Stimulated activated memory B cell treated with anti-CD40 and anti-IgM and Interleukin-4, amounts not matched to agents 10 μg/mL and 1 μg/mL and 100 μg/mL, for 72 hours (primary cell): ENCODE measurements around the gene MICU1.
"Not testable (repeated sequence)": the region's sequence is repeated elsewhere in the genome, so short reads cannot be mapped to it uniquely, and the experiment has no call there.

Experiments used
- ATAC-seq: fragments of 150-1000 bp; cut with Tn5 transposase; 2 replicates; pipeline ENCODE4 v1.10.0; 2021
- H3K27ac Mint-ChIP-seq: one replicate; pipeline ENCODE4 v1.8.0; 2022; ENCODE audit warnings: mild to moderate bottlenecking, mixed read lengths
- H3K27me3 Mint-ChIP-seq: one replicate; pipeline ENCODE4 v1.8.0; 2022; ENCODE audit warnings: mixed read lengths
- H3K36me3 Mint-ChIP-seq: one replicate; pipeline ENCODE4 v1.8.0; 2022; ENCODE audit warnings: mixed read lengths
- H3K4me1 Mint-ChIP-seq: one replicate; pipeline ENCODE4 v1.8.0; 2022; ENCODE audit warnings: mixed read lengths
- H3K4me3 Mint-ChIP-seq: one replicate; pipeline ENCODE4 v1.8.0; 2022; ENCODE audit warnings: mild to moderate bottlenecking, moderate library complexity, mixed read lengths
- H3K9me3 Mint-ChIP-seq: one replicate; pipeline ENCODE4 v1.8.0; 2022; ENCODE audit warnings: mixed read lengths

The MICU1 gene

GRCh38 chr10:72552857-72553256 is 73.0 kb downstream of the MICU1 start:
- Mint-ChIP-seq H3K4me3 (no peak overlapping the region), H3K4me1 (no peaks in the 10 kb centered on the region), H3K9me3 (no peaks in the 10 kb centered on the region), H3K27me3 (no peaks in the 10 kb centered on the region), H3K27ac (no peak overlapping the region), H3K36me3 (peaks cover 38% of the 10 kb centered on the region)
- no peak for ATAC-seq

GRCh38 chr10:72550239-72550638 is 75.6 kb downstream of the MICU1 start:
- H3K4me1 Mint-ChIP-seq: no peaks in the 10 kb centered on the region
- peaks cover 52% of the 10 kb centered on the region for H3K36me3 Mint-ChIP-seq
- ATAC-seq: no peak
- no peaks in the 10 kb centered on the region for H3K27me3 Mint-ChIP-seq
- H3K4me3 Mint-ChIP-seq: no peak overlapping the region
- no peaks in the 10 kb centered on the region for H3K9me3 Mint-ChIP-seq
- no peak overlapping the region for H3K27ac Mint-ChIP-seq

- peaks cover 81% of the 10 kb centered on the region for H3K36me3 Mint-ChIP-seq
- no peaks in the 10 kb centered on the region for H3K27me3 Mint-ChIP-seq
- H3K4me1 Mint-ChIP-seq: no peaks in the 10 kb centered on the region
- peaks cover 8% of the 10 kb centered on the region for H3K9me3 Mint-ChIP-seq
- no peak overlapping the region for H3K27ac Mint-ChIP-seq
- no peak overlapping the region for H3K4me3 Mint-ChIP-seq
- no peak for ATAC-seq
Measured at GRCh38 chr10:72545546-72545945, 80.3 kb downstream of the MICU1 start.

DNA sequence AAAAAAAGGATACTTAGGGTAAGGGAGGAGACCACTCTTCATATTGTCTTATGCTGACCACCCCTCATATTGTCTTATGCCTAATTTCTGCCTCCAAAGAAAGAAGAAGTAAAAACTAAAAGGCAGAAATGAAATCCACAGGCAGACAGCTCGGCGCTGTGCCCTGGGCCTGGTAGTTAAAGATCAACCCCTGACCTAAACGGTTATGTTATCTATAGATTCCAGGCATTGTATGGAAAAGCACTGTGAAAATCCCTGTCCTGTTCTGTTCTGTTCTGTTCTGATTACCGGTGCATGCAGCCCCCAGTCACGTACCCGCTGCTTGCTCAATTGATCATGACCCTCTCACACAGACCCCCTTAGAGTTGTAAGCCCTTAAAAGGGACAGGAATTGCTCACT is 82.0 kb downstream of the MICU1 start:
- H3K4me3 Mint-ChIP-seq, H3K27me3 Mint-ChIP-seq, H3K27ac Mint-ChIP-seq, H3K4me1 Mint-ChIP-seq, H3K9me3 Mint-ChIP-seq, ATAC-seq: not testable (repeated sequence)
- peaks cover 79% of the 10 kb centered on the region for H3K36me3 Mint-ChIP-seq

DNA sequence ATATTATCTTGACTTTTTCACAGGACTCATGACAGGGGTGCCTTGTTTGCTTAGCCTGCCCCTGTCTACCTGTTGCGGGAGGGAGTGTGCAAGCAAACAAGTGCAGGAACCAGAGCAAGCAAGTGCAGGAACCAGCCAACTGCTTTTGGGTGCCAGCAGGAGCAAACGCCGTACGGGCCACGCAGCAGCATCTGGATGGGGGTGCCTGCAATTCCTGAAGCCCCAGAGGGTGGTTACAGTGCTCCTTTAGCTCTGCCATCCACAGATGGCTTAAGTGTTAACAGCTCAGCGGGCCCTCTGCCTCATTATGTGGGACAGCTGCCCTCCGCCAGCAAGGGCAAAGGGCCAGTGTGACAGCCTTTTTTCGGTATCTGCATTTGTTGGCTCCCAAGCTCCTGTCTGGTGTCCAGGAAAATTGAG is 83.5 kb downstream of the MICU1 start:
- no peak for ATAC-seq
- Mint-ChIP-seq H3K9me3 (peaks cover 8% of the 10 kb centered on the region), H3K4me3 (no peak overlapping the region), H3K36me3 (peaks cover 75% of the 10 kb centered on the region), H3K27ac (no peak overlapping the region), H3K4me1 (peaks cover 14% of the 10 kb centered on the region), H3K27me3 (no peaks in the 10 kb centered on the region)

DNA sequence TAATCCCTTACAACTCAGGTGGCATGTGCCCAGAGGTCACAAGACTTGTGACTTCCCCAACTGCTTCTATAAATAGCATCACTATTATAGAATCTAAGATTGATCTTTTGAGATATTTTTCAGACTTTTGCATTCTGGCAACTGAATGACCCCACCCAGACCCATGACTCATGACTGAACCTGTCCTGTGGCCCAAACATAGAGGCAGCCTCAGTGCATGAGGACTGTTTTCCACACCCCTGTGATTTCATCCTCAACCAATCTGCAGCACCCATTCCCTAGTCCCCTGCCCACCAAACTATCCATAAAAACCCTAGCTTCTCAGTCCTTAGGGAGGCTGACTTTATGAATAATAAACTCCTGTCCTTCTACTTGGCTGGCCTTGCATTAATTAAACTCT is 84.5 kb downstream of the MICU1 start:
- no peak for ATAC-seq
- Mint-ChIP-seq H3K9me3 (peaks cover 8% of the 10 kb centered on the region), H3K36me3 (peaks cover 73% of the 10 kb centered on the region), H3K27me3 (no peaks in the 10 kb centered on the region), H3K4me3 (no peak overlapping the region), H3K4me1 (peaks cover 14% of the 10 kb centered on the region), H3K27ac (no peak overlapping the region)

DNA sequence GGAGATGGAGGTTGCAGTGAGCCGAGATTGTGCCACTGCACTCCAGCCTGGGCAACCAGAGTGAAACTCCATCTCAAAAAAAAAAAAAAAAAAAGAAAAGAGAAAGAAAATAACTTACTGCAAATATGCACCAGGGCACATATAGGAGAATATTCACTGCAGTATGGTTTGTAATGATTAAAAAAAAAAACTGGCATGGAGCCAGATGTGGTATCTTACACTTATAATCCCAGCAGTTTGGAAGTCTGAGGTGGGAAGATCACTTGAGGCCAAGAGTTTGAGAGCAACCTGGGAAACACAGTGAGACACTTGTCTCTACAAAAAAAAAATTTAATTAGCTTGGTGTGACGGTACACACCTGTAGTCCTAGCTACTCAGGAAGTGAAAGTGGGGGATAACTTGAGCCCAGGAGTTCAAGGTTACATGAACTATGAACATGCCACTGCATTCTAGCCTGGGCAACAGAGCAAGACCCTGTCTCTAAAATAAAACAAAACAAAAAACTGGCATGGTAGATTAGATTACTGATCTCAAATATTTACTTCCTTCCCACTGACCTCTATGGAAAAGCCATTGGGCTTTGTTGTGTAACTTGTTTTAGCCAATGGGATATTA is 85.6 kb downstream of the MICU1 start:
- no peak for ATAC-seq
- H3K36me3 Mint-ChIP-seq: peaks cover 68% of the 10 kb centered on the region
- H3K4me3 Mint-ChIP-seq: no peak overlapping the region
- H3K4me1 Mint-ChIP-seq: peaks cover 14% of the 10 kb centered on the region
- H3K9me3 Mint-ChIP-seq: peaks cover 8% of the 10 kb centered on the region
- H3K27me3 Mint-ChIP-seq: no peaks in the 10 kb centered on the region
- H3K27ac Mint-ChIP-seq: no peak overlapping the region

- Mint-ChIP-seq H3K27me3 (no peaks in the 10 kb centered on the region), H3K9me3 (peaks cover 8% of the 10 kb centered on the region), H3K4me3 (no peak overlapping the region), H3K27ac (no peak overlapping the region), H3K4me1 (peaks cover 14% of the 10 kb centered on the region), H3K36me3 (peaks cover 59% of the 10 kb centered on the region)
- no peak for ATAC-seq
Measured at GRCh38 chr10:72539137-72539536, 86.7 kb downstream of the MICU1 start.

DNA sequence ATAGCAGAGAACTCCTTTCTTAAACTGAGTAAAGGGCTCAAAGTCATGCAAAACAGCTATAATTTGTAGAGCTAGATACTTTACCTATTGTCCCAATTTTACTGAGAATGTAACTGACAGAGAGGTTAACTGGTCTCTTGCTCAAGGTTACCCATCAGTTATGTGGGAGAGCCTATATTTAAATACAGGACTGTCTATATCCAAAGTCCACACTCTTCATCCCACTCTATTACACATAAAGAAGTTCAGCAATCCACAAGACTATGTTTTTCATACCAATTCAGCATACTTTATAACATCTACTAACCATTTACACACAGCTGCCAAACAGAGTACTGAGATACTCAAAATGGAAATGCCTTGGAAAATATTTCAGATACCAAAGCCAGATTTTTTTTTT is 100.2 kb downstream of the MICU1 start:
- H3K4me3 Mint-ChIP-seq: no peak overlapping the region
- no peaks in the 10 kb centered on the region for H3K4me1 Mint-ChIP-seq
- H3K36me3 Mint-ChIP-seq: no peaks in the 10 kb centered on the region
- ATAC-seq: no peak
- no peaks in the 10 kb centered on the region for H3K27me3 Mint-ChIP-seq
- H3K27ac Mint-ChIP-seq: no peak overlapping the region
- H3K9me3 Mint-ChIP-seq: no peaks in the 10 kb centered on the region

DNA sequence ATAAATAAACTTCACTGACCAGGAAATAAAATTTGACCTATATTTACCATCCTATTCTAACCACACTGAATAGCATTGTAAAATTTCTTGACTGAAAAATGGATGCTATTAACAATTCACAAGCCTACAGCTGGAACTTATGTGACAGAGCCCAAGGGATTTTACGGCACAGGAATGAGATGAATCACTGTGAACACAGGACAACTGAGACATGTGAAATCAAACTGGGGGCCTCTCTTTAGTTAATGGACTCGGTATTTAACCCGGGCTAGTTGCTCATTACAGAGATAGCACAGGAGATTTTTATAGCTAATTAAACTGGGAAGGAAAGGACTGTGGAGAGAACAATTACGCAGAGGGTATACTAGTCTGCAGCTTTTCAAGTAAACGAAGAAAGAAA is 100.6 kb downstream of the MICU1 start:
- Mint-ChIP-seq H3K4me1 (no peaks in the 10 kb centered on the region), H3K4me3 (no peak overlapping the region), H3K27me3 (no peaks in the 10 kb centered on the region), H3K36me3 (no peaks in the 10 kb centered on the region), H3K27ac (no peak overlapping the region), H3K9me3 (no peaks in the 10 kb centered on the region)
- no peak for ATAC-seq

DNA sequence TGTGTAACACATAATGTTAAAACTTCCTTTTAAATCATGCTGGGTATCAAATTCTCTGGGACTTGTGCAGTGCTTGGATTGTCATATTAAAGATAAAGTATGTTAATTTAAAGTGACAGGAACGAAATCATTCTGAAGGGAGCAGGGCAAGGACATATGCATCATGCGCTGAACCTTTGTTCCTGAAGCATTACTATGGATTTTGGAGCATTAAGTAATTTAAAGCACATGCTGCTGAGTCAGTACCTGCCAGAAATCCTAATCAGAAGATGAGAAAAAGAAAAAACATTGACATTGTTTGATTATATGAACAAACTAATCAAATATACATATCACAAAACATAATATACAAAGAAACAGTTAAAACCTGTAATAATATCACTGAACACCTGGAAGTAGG is 101.4 kb downstream of the MICU1 start:
- Mint-ChIP-seq H3K27ac (no peak overlapping the region), H3K27me3 (no peaks in the 10 kb centered on the region), H3K9me3 (no peaks in the 10 kb centered on the region), H3K4me1 (no peaks in the 10 kb centered on the region), H3K36me3 (no peaks in the 10 kb centered on the region), H3K4me3 (no peak overlapping the region)
- ATAC-seq: no peak

DNA sequence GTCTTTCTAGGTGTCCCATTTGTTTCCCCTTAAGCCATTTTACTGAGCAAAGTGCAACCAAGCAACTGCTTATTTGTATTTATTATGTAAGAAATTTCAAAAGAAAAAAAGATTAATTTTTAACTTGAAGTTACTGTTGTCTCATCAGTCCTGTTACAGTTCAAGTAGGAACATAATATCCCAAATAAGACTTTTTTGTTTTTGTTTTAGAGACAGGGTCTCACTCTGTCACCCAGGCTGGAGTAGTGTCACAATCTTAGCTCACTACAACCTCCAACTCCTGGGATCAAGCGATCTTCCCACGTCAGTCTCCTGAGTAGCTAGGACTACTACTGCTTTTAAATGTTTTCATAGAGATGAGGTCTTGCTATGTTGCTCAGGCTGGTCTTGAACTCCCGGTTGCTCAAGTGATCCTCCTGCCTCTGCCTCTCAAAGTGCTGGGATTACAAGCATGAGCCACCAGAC is 101.9 kb downstream of the MICU1 start:
- Mint-ChIP-seq H3K27ac (no peak overlapping the region), H3K27me3 (no peaks in the 10 kb centered on the region), H3K4me3 (no peak overlapping the region), H3K36me3 (no peaks in the 10 kb centered on the region), H3K9me3 (no peaks in the 10 kb centered on the region), H3K4me1 (no peaks in the 10 kb centered on the region)
- no peak for ATAC-seq

GRCh38 chr10:72523062-72523461 is 102.8 kb downstream of the MICU1 start:
- Mint-ChIP-seq H3K4me1 (no peaks in the 10 kb centered on the region), H3K4me3 (no peak overlapping the region), H3K27ac (no peak overlapping the region), H3K27me3 (no peaks in the 10 kb centered on the region), H3K9me3 (no peaks in the 10 kb centered on the region), H3K36me3 (no peaks in the 10 kb centered on the region)
- no peak for ATAC-seq

DNA sequence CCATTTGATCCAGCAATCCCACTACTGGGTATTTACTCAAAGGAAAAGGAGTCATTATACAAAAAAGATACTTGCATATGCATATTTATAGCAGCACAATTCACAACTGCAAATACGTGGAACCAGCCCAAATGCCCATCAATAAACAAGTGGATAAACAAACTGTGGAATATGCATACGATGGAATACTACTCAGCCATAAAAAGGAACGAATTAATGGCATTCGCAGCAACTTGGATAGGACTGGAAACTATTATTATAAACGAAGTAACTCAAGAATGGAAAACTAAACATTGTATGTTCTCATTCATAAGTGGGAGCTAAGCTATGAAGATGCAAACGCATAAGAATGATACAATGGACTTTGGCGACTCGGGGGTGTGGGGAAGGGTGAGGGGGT is 108.6 kb downstream of the MICU1 start:
- Mint-ChIP-seq H3K36me3 (peaks cover 31% of the 10 kb centered on the region), H3K9me3 (peaks cover 19% of the 10 kb centered on the region), H3K4me3 (no peak overlapping the region), H3K27ac (no peak overlapping the region), H3K4me1 (no peaks in the 10 kb centered on the region), H3K27me3 (no peaks in the 10 kb centered on the region)
- no peak for ATAC-seq

- Mint-ChIP-seq H3K27me3 (no peaks in the 10 kb centered on the region), H3K36me3 (peaks cover 31% of the 10 kb centered on the region)
Measured at GRCh38 chr10:72515455-72515854, 110.4 kb downstream of the MICU1 start.

DNA sequence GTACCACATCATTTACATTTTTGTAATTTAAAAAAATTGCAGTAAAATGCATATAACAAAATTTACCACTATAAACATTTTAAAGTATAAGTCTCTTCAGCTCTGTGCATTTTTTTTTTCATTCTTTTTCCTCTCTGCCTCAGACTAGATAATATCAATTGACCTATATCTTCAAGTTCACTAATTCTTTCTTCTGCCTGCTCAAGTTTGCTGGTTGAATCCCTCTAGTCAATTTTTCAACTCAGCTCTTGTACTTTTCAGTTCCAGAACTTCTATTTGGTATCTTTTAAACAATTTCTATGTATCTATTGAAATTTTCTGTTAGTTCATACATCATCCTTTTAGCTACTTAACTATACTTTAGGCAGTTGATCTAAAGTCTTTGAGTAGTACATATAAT is 112.0 kb downstream of the MICU1 start:
- no peak for ATAC-seq
- no peak overlapping the region for H3K27ac Mint-ChIP-seq
- H3K4me1 Mint-ChIP-seq: no peaks in the 10 kb centered on the region
- H3K36me3 Mint-ChIP-seq: peaks cover 31% of the 10 kb centered on the region
- peaks cover 19% of the 10 kb centered on the region for H3K9me3 Mint-ChIP-seq
- H3K4me3 Mint-ChIP-seq: no peak overlapping the region
- H3K27me3 Mint-ChIP-seq: no peaks in the 10 kb centered on the region

More at GRCh38 chr10:72515455-72515854, 110.4 kb downstream of the MICU1 start:
- no peak for ATAC-seq
- no peak overlapping the region for H3K27ac Mint-ChIP-seq
- peaks cover 19% of the 10 kb centered on the region for H3K9me3 Mint-ChIP-seq
- H3K4me1 Mint-ChIP-seq: no peaks in the 10 kb centered on the region
- no peak overlapping the region for H3K4me3 Mint-ChIP-seq

- H3K4me1 Mint-ChIP-seq: no peaks in the 10 kb centered on the region
- ATAC-seq: no peak
- peaks cover 15% of the 10 kb centered on the region for H3K9me3 Mint-ChIP-seq
- H3K4me3 Mint-ChIP-seq: no peak overlapping the region
- peaks cover 35% of the 10 kb centered on the region for H3K36me3 Mint-ChIP-seq
- H3K27ac Mint-ChIP-seq: no peak overlapping the region
- no peaks in the 10 kb centered on the region for H3K27me3 Mint-ChIP-seq
Measured at GRCh38 chr10:72511459-72511858, 114.4 kb downstream of the MICU1 start.
